Lung (tissue), 12 donors: ENCODE measurements around the gene POT1. TPM values are rescaled to one million over a fixed set of nuclear protein-coding genes. Genes with fewer than 3 reads are reported as not detected.

Experiments used
- ATAC-seq: fragments of 200-7000 bp; cut with Tn5 transposase; one replicate; pipeline ENCODE4 v1.9.1; 2020; ENCODE audit warnings: moderate number of reproducible peaks; ENCODE audit not compliant: insufficient read depth, low FRiP score
- DNase-seq, 3 donors: peaks; one replicate each; pipeline ENCODE4 v3.0.0-alpha.2; 2013 to 2017
- H3K27ac ChIP-seq, 2 donors: one replicate each; pipeline ENCODE4 v1.5.1; 2013; ENCODE audit warnings: mild to moderate bottlenecking in 2 of 2, moderate library complexity in 2 of 2, control low read depth in 1 of 2, inconsistent platforms in 1 of 2, low read depth in 1 of 2, low read length in 1 of 2
- H3K27me3 ChIP-seq, 3 donors: one replicate each; pipeline ENCODE4 v1.5.1; 2013; ENCODE audit warnings: low read length in 2 of 3; ENCODE audit not compliant: control insufficient read depth in 3 of 3, insufficient read depth in 3 of 3
- H3K36me3 ChIP-seq, 4 donors: one replicate each; pipeline ENCODE4 v1.5.1; 2013; ENCODE audit warnings: low read length in 4 of 4, mild to moderate bottlenecking in 1 of 4, moderate library complexity in 1 of 4; ENCODE audit not compliant: control insufficient read depth in 4 of 4, insufficient read depth in 4 of 4
- H3K4me1 ChIP-seq, 5 donors: one replicate each; pipeline ENCODE4 v1.5.1; 2013; ENCODE audit warnings: low read length in 5 of 5, mild to moderate bottlenecking in 2 of 5, moderate library complexity in 1 of 5; ENCODE audit not compliant: control insufficient read depth in 5 of 5, insufficient read depth in 5 of 5
- H3K4me3 ChIP-seq: one replicate; pipeline ENCODE4 v1.5.1; 2013; ENCODE audit warnings: mild to moderate bottlenecking, control low read depth, moderate library complexity
- H3K9ac ChIP-seq, 2 donors: one replicate each; pipeline ENCODE4 v1.5.1; 2013; ENCODE audit warnings: low read length in 2 of 2, control low read depth in 1 of 2; ENCODE audit not compliant: insufficient read depth in 1 of 2
- H3K9me3 ChIP-seq, 4 donors: one replicate each; pipeline ENCODE4 v1.5.1; 2013; ENCODE audit warnings: low read length in 3 of 4, mild to moderate bottlenecking in 1 of 4, moderate library complexity in 1 of 4; ENCODE audit not compliant: control insufficient read depth in 4 of 4, insufficient read depth in 3 of 4
- WGBS, 2 donors: extraction: QIAGEN DNeasy Blood & Tissue Kit; methylation state at CpG; one replicate each; pipeline ENCODE4 v1.1.7; 2013; 5-methylcytosine and 5-hydroxymethylcytosine counted together
- polyA plus RNA-seq, 2 donors: library from polyadenylated mRNA; stranded (reverse); fragments of 200-250 nt; gene quantifications; one replicate each; pipeline ENCODE4 v1.2.1, GENCODE V29; 2013
- total RNA-seq, 2 donors: library from RNA; depleted of rRNA in 1 of 2; stranded (reverse); fragments of >200 nt in 1 of 2; gene quantifications; one replicate each; pipeline ENCODE4 v1.2.1, GENCODE V29; 2014 to 2021
- TF ChIP-seq, protein P1 (sequence below): IDR thresholded peaks from 2 replicates; pipeline ENCODE4 v1.5.1; 2012; ENCODE audit warnings: mild to moderate bottlenecking; ENCODE audit errors: control extremely low read depth, extremely low read depth
- donor health status: control.
- donor health status: control.
- donor health status: Bipolar disorder and iron deficiency.
- donor health status: healthy.
- donor health status: DM: yes; HTN: yes; CAD: no.

The POT1 gene
- total and polyA plus RNA-seq, 4 donors, result 6.9 to 93.7 (median 12.2) TPM

- H3K27me3 ChIP-seq, result no peaks in the 10 kb centered on the region
- H3K4me3 ChIP-seq, result no peak overlapping the region
- no peak overlapping the region for H3K27ac ChIP-seq
- no peak overlapping the region for H3K9ac ChIP-seq
- TF ChIP-seq, protein P1, sequence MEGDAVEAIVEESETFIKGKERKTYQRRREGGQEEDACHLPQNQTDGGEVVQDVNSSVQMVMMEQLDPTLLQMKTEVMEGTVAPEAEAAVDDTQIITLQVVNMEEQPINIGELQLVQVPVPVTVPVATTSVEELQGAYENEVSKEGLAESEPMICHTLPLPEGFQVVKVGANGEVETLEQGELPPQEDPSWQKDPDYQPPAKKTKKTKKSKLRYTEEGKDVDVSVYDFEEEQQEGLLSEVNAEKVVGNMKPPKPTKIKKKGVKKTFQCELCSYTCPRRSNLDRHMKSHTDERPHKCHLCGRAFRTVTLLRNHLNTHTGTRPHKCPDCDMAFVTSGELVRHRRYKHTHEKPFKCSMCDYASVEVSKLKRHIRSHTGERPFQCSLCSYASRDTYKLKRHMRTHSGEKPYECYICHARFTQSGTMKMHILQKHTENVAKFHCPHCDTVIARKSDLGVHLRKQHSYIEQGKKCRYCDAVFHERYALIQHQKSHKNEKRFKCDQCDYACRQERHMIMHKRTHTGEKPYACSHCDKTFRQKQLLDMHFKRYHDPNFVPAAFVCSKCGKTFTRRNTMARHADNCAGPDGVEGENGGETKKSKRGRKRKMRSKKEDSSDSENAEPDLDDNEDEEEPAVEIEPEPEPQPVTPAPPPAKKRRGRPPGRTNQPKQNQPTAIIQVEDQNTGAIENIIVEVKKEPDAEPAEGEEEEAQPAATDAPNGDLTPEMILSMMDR, result no peak
- H3K36me3 ChIP-seq, result no peaks in the 10 kb centered on the region
- no peaks in the 10 kb centered on the region for H3K9me3 ChIP-seq
- WGBS, 2 donors, result 82 to 84% methylated on average over 12 of the region's 12 CpGs
- peaks cover 0 to 6% (median 0%) of the 10 kb centered on the region in 5 donors for H3K4me1 ChIP-seq
- ATAC-seq (no peak), DNase-seq (peak in 1 of 3 donors; percentile 19)
These were observed 147.5 kb downstream of the POT1 start for GRCh38 chr7:124781907-124782734.

- H3K36me3 ChIP-seq, result no peaks in the 10 kb centered on the region
- ATAC-seq (peak; percentile 45), DNase-seq (no peak)
- H3K4me3 ChIP-seq, result no peak overlapping the region
- TF ChIP-seq, protein P1, result no peak
- no peak overlapping the region for H3K9ac ChIP-seq
- H3K4me1 ChIP-seq, result peaks cover 0 to 6% (median 0%) of the 10 kb centered on the region in 5 donors
- H3K9me3 ChIP-seq, result no peaks in the 10 kb centered on the region
- H3K27ac ChIP-seq, result no peak overlapping the region
- H3K27me3 ChIP-seq, result no peaks in the 10 kb centered on the region
- 73 to 81% methylated on average over 2 of the region's 2 CpGs for WGBS, 2 donors
These were observed 148.2 kb downstream of the POT1 start for GRCh38 chr7:124781418-124781817.

GRCh38 chr7:124780608-124781007 is 149.0 kb downstream of the POT1 start:
- H3K27ac ChIP-seq, result no peak overlapping the region
- no peaks in the 10 kb centered on the region for H3K9me3 ChIP-seq
- WGBS, 2 donors, result 77 to 83% methylated on average over 1 of the region's 1 CpG
- H3K4me3 ChIP-seq, result no peak overlapping the region
- no peak for ATAC-seq
- no peak for DNase-seq
- TF ChIP-seq, protein P1, result no peak
- peaks cover 0 to 6% (median 0%) of the 10 kb centered on the region in 5 donors for H3K4me1 ChIP-seq
- H3K36me3 ChIP-seq, result no peaks in the 10 kb centered on the region
- no peaks in the 10 kb centered on the region for H3K27me3 ChIP-seq
- no peak overlapping the region for H3K9ac ChIP-seq
